ENCODE results near the gene RNF138.

- TF ChIP-seq, protein P1, sequence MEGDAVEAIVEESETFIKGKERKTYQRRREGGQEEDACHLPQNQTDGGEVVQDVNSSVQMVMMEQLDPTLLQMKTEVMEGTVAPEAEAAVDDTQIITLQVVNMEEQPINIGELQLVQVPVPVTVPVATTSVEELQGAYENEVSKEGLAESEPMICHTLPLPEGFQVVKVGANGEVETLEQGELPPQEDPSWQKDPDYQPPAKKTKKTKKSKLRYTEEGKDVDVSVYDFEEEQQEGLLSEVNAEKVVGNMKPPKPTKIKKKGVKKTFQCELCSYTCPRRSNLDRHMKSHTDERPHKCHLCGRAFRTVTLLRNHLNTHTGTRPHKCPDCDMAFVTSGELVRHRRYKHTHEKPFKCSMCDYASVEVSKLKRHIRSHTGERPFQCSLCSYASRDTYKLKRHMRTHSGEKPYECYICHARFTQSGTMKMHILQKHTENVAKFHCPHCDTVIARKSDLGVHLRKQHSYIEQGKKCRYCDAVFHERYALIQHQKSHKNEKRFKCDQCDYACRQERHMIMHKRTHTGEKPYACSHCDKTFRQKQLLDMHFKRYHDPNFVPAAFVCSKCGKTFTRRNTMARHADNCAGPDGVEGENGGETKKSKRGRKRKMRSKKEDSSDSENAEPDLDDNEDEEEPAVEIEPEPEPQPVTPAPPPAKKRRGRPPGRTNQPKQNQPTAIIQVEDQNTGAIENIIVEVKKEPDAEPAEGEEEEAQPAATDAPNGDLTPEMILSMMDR (IDR thresholded peaks at IDR 0.05): no peak
- TF ChIP-seq POLR2A (IDR thresholded peaks at IDR 0.05): no peak
Observed at GRCh38 chr18:32175265-32175664, 83.6 kb downstream of the RNF138 start.

Data from gastroesophageal sphincter (tissue), 3 donors.